ENCODE measurements around the gene CPN2. TPM values are rescaled to one million over a fixed set of nuclear protein-coding genes. Genes with fewer than 3 reads are reported as not detected.

CPN2 gene
- total and polyA plus RNA-seq, 2 experiments from 2014 or later, result 0.10 to 0.14 TPM

DNA sequence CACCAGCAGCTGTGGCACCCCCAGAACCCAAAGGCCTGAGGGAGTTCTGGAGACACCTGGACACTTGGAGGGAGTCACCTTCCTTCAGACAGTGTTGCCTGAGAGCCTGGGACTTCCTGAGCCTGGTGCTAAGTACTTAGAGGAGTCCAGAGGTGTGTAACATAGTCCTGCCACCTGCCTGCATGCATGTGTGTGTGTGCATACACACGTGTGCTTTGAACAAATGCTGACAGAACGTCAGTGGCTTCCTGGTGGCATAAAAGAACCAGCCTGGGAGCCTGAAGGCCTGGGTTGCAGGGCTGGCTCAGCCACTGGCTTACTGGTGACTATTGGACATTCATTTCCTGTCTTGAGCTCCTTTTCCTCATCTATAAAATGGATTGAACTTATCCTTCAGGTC lies 3.2 kb upstream of the CPN2 start (continued):
- TF ChIP-seq ZNF462 (CRISPR knock-in tag; IDR thresholded peaks at IDR 0.05), result no peak
- TF ChIP-seq JUNB (IDR thresholded peaks at IDR 0.05; ENCODE audit: unreplicated experiment), result no peak
- no peak for TF ChIP-seq STAT1 (IDR thresholded peaks at IDR 0.05; ENCODE audit: unreplicated experiment)
- no peak for TF ChIP-seq ZNF114 (CRISPR knock-in tag; IDR thresholded peaks at IDR 0.05)

GRCh38 chr3:194352667-194353246 lies 1.6 kb upstream of the CPN2 start:
- ATAC-seq (no peak), DNase-seq (ENCODE audit: low spot score) (no peak)
- Histone ChIP-seq H3K4me1 (ENCODE audit: insufficient read depth) (no peaks in the 10 kb centered on the region), H3K4me3 (no peak overlapping the region), H3K27me3 (ENCODE audit: insufficient read depth) (no peaks in the 10 kb centered on the region), H3K4me2 (no peak overlapping the region), H2AFZ (no peak overlapping the region), H4K20me1 (replicated peaks; ENCODE audit: insufficient read depth) (no peaks in the 10 kb centered on the region), H3K9me2 (ENCODE audit: insufficient read depth) (no peaks in the 10 kb centered on the region), H3F3A (replicated peaks; ENCODE audit: low read depth) (no peaks in the 10 kb centered on the region), H3K36me3 (ENCODE audit: insufficient read depth) (no peaks in the 10 kb centered on the region), H3K27ac (ENCODE audit: low read depth) (no peak overlapping the region), H3K79me2 (replicated peaks; ENCODE audit: insufficient read depth) (no peaks in the 10 kb centered on the region)
- Mint-ChIP-seq H3K27ac (no peak overlapping the region), H3K4me3 (no peak overlapping the region), H3K4me1 (no peaks in the 10 kb centered on the region; the same call in 2 of the 3 replicates), H3K9me3 (no peaks in the 10 kb centered on the region), H3K27me3 (ENCODE audit: insufficient read depth, low read depth, poor library complexity) (peaks cover 2% of the 10 kb centered on the region), H3K36me3 (ENCODE audit: low read depth) (no peaks in the 10 kb centered on the region)
- TF ChIP-seq ZNF462 (CRISPR knock-in tag; IDR thresholded peaks at IDR 0.05), result no peak
- no peak for TF ChIP-seq EZH2phosphoT487 (IDR thresholded peaks at IDR 0.05; ENCODE audit: unreplicated experiment)
- no peak for TF ChIP-seq ZNF114 (CRISPR knock-in tag; IDR thresholded peaks at IDR 0.05)
- TF ChIP-seq NANOG (IDR thresholded peaks at IDR 0.05; ENCODE audit: borderline replicate concordance), result no peak
- no peak for TF ChIP-seq EZH2 (IDR thresholded peaks at IDR 0.05; ENCODE audit: low read depth, unreplicated experiment)
- TF ChIP-seq CREB1 (CRISPR knock-in tag; IDR thresholded peaks at IDR 0.05; ENCODE audit: low read depth), result no peak

Measured in GM23338 (cell line).